Measurements from ENCODE around the gene FAM170B.

Gene FAM170B

DNA sequence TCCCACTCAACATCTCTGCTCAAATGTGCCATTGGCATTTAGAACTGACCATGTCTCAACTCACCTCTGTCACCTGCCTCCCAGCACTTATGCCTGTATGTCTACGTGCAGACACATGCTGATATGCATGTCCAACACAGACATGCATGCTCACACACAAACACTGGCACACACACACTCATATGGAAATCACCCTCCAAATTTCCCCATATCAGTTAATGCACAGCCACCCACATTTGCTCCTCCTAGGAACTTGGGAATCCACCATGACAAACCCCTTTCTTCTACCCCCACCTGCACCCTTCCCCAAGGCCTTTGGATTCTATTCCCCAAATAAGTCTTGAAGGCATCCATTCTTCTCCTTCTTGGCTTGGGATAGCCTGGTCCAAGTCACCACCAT lies 4.4 kb downstream of the FAM170B start:
- H3K4me3 ChIP-seq (ENCODE audit: control insufficient read depth, low read depth, low read length), result no peak overlapping the region
- DNase-seq (ENCODE audit: low read depth), result no peak
- TF ChIP-seq, protein P1, sequence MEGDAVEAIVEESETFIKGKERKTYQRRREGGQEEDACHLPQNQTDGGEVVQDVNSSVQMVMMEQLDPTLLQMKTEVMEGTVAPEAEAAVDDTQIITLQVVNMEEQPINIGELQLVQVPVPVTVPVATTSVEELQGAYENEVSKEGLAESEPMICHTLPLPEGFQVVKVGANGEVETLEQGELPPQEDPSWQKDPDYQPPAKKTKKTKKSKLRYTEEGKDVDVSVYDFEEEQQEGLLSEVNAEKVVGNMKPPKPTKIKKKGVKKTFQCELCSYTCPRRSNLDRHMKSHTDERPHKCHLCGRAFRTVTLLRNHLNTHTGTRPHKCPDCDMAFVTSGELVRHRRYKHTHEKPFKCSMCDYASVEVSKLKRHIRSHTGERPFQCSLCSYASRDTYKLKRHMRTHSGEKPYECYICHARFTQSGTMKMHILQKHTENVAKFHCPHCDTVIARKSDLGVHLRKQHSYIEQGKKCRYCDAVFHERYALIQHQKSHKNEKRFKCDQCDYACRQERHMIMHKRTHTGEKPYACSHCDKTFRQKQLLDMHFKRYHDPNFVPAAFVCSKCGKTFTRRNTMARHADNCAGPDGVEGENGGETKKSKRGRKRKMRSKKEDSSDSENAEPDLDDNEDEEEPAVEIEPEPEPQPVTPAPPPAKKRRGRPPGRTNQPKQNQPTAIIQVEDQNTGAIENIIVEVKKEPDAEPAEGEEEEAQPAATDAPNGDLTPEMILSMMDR (conservative IDR thresholded peaks at IDR 0.05; ENCODE audit: control insufficient read depth, insufficient read depth, low read depth, low read length), result no peak

DNA sequence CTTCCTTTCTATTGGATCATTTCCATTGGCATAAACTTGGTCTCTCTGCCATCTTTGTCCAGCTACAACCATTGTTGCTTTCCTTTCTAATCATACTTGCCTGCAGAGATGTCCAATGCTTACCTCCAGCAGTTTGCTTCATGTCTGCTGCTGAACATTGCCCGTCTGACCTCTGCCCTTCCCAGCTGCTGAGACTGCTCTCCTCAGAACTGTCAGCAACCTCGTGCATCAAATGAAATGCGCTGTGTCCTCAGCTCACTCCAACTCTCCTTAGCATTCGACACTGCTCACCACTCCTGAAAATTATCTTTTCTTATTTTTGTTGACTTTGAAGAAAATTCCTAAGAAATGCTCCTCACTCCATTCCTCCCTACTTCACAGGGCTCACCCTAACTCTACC lies 5.0 kb downstream of the FAM170B start:
- TF ChIP-seq, protein P1 (conservative IDR thresholded peaks at IDR 0.05; ENCODE audit: control insufficient read depth, insufficient read depth, low read depth, low read length), result no peak
- no peak overlapping the region for H3K4me3 ChIP-seq (ENCODE audit: control insufficient read depth, low read depth, low read length)
- no peak for DNase-seq (ENCODE audit: low read depth)

- H3K4me3 ChIP-seq (ENCODE audit: control insufficient read depth, low read depth, low read length), result no peak overlapping the region
- DNase-seq (ENCODE audit: low read depth), result no peak
- TF ChIP-seq, protein P1 (conservative IDR thresholded peaks at IDR 0.05; ENCODE audit: control insufficient read depth, insufficient read depth, low read depth, low read length), result no peak
These were observed 9.6 kb downstream of the FAM170B start for GRCh38 chr10:49123981-49124950.

GRCh38 chr10:49120911-49121310 lies 12.9 kb downstream of the FAM170B start:
- no peak overlapping the region for H3K4me3 ChIP-seq (ENCODE audit: control insufficient read depth, low read depth, low read length)
- TF ChIP-seq, protein P1 (conservative IDR thresholded peaks at IDR 0.05; ENCODE audit: control insufficient read depth, insufficient read depth, low read depth, low read length), result no peak
- DNase-seq (ENCODE audit: low read depth), result no peak

DNA sequence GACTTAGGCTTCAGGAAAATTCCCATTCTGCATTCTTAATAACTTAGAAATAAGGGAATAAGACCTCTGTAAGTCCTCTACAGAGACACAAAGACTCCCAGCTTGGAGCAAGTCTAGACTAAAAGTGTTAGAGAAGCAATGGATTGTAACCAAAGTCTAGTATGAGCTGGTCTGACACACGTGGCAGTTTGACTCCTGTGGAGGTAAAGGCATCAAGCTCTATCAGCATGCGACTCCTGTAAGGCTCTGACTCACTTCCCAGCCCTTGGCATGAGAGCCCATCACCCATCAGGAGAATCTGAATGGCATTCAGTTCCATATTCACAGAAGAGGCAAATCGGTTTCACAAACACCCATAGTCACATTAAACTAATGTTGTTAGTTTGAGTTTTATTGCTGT lies 14.1 kb downstream of the FAM170B start:
- TF ChIP-seq, protein P1 (conservative IDR thresholded peaks at IDR 0.05; ENCODE audit: control insufficient read depth, insufficient read depth, low read depth, low read length), result no peak
- no peak overlapping the region for H3K4me3 ChIP-seq (ENCODE audit: control insufficient read depth, low read depth, low read length)
- DNase-seq (ENCODE audit: low read depth), result no peak

- TF ChIP-seq, protein P1 (conservative IDR thresholded peaks at IDR 0.05; ENCODE audit: control insufficient read depth, insufficient read depth, low read depth, low read length), result no peak
- H3K4me3 ChIP-seq (ENCODE audit: control insufficient read depth, low read depth, low read length), result no peak overlapping the region
- DNase-seq (ENCODE audit: low read depth), result no peak
These were observed 15.3 kb downstream of the FAM170B start for GRCh38 chr10:49118430-49119074.
